ENCODE data around the gene C10orf62.
"Not testable (repeated sequence)": the region's sequence is repeated elsewhere in the genome, so short reads cannot be mapped to it uniquely, and the experiment has no call there.

C10orf62 gene

DNA sequence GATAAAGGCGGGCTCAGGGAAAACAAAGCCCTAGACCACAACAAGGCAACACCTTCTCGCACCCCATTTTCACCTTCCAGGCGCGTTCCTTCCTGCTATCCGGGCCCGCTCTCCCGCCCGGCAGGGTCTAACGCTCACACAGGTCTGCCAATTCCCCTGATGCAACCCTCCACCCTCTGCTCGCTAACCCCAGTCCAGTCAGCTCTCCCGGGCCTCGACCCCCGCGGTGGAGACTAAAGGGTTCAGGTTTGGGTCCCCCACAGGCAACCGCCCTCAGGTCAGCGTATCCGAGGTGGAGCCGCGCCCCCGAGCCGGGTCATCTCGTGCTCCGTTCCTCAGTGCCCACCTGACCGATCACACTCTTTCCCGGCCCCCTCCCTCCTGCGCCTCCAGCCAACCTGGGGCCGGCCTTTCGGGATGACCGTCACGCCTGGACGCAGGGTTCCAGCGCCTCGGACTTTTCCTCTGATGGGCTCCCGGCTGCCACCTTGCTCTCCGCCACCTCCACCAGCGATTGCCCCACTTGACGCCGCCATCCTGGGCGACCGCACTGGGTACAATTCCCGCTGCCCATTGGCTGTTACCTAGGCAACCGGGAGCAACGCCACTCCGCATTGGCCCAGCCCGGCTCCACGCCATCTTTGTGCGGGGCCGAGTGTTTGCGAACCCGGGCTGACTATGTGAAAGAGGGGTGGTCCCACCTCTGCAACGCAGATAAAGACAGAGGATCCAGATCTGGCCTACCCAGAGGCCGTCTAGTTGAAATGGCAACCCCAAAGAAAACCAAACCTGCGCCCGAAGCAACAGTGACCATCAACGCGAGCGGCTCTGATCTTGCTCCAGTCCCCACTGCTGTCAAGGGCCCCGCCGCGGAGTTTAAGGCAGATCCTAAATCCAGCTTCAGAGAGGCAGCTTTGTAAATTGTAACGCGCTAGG, 43.7 kb downstream of the C10orf62 start, which contains the start of gene MORN4:
Gene MORN4 (minus strand): TSS at position 552 of the 936 bp plus-strand sequence. CDS start 13,847 bp downstream, outside the sequence.
- peak; percentile 92 for DNase-seq

- peak; percentile 32 for DNase-seq
These were observed 44.4 kb downstream of the C10orf62 start for GRCh38 chr10:97633921-97634320.

DNA sequence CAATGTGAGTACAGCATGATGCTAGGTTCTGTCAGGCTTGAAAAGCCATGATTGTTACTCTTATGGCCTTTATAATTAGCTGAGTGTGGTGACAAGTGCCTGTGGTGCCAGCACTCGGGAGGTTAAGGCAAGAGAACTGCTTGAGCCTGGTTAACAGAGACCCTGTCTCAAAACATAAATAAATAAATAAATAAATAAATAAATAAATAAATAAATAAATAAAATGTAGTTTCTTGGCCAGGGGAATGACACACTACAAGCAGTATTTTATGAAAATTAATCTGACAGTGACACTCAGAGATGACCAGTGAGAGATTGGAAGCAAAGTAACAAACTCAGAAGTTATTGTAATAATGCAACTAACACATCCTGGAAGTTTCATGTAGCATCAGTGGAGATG, 46.1 kb downstream of the C10orf62 start:
- DNase-seq: no peak

DNA sequence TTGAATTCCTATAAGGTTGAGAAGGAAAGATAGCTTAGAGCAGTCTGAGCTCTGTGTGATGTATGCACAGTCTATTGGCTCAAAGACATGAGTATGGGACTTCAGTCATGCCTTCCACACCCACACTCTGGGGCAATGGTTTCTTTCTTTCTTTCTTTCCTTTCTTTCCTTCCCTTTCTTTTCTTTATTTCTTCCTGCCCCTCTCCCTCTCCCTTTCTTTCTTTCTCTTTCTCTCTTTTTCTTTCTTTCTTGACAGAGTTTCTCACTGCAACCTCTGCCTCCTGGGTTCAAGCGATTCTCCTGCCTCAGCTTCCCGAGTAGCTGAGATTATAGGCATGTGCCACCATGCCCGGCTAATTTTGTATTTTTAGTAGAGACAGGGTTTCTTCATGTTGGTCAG, 49.6 kb downstream of the C10orf62 start:
- DNase-seq: not testable (repeated sequence)

GRCh38 chr10:97640174-97640867, 50.8 kb downstream of the C10orf62 start, which contains the start of gene PI4K2A:
Gene PI4K2A, plus strand, starts transcription at chr10:97640671. Its CDS starts 72 bp downstream, at chr10:97640743.
- peak; percentile 99 for DNase-seq
